ENCODE results near the gene LENEP. TPM values are rescaled to one million over a fixed set of nuclear protein-coding genes. Genes with fewer than 3 reads are reported as not detected.
A peak's percentile ranks its signal among the peaks of the same experiment; 100 is the strongest.

The LENEP gene
- total RNA-seq, 2 experiments from 2014 or later = 0.85 to 1.0 TPM

- ChIA-PET CTCF (interaction anchor here (1.0 to 17.4 kb wide), 11 partner anchors 11 to 74 kb away, joined by 3 to 222 read pairs (median 4); partner anchors contain the start of genes ADAM15, DCST1, DCST2 and LENEP), POLR2A (no interaction called here)
- Mint-ChIP-seq H3K9me3 (no peaks in the 10 kb centered on the region), H3K4me3 (no peak overlapping the region), H3K27ac (peak overlapping the region; percentile 46), H3K36me3 (ENCODE audit: low read depth) (peaks cover 45% of the 10 kb centered on the region), H3K27me3 (no peaks in the 10 kb centered on the region), H3K4me1 (peaks cover 60% of the 10 kb centered on the region)
- DNase-seq = no peak
These were observed 25.4 kb downstream of the LENEP start for GRCh38 chr1:155018617-155019348.

- peaks cover 37% of the 10 kb centered on the region for H3K36me3 Mint-ChIP-seq (ENCODE audit: low read depth)
These were observed 26.2 kb downstream of the LENEP start for GRCh38 chr1:155019377-155020245.

DNA sequence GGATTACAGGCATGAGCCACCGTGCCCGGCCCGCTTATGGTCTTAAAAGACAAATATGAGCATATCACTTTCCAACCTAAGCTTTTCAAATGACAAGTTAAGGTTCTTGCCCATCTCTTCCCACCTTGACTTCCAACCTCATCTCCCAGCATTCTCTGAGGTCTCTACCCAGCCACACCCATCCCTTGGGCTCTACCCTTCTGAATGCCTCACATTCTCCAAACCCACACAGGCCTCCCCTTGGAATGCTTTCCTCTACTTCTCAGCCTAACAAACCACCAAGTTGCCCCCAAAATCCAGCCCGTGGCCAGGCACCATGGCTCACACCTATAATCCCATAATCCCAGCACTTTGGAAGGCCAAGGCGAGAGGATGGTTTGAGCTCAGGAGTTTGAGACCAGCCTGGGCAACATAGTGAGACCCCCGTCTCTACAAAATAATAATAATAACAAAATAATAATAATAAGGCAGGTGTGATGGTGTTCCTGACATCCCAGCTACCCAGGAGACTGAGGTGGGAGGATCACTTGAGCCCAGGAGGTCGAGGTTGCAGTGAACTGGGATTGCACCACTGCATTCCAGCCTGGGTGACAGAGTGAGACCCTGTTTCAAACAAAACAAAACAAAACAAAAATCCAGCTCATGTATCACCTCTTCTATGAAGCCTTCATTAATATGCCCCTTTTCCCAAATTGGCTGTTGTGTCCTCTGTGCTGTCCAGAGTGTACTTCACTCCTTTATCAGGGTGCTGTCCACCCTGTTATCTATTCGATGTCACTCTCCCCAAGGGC lies 28.9 kb downstream of the LENEP start:
- DNase-seq = no peak
- no peaks in the 10 kb centered on the region for H3K27me3 Mint-ChIP-seq
- ChIA-PET CTCF (interaction anchor here (1.4 to 17.4 kb wide), 4 partner anchors 10 to 32 kb away, joined by 5 to 222 read pairs (median 95); partner anchors contain the start of genes DCST1, DCST2, LENEP and ZBTB7B), POLR2A (interaction anchor here (1.4 kb wide), 1 partner anchor 23 kb away, joined by 3 read pairs; no protein-coding TSS in a partner anchor)
- H3K4me1 Mint-ChIP-seq = peaks cover 27% of the 10 kb centered on the region
- no peak overlapping the region for H3K4me3 Mint-ChIP-seq
- no peaks in the 10 kb centered on the region for H3K9me3 Mint-ChIP-seq
- H3K36me3 Mint-ChIP-seq (ENCODE audit: low read depth) = peaks cover 22% of the 10 kb centered on the region
- H3K27ac Mint-ChIP-seq = no peak overlapping the region

More at GRCh38 chr1:155019377-155020245, 26.2 kb downstream of the LENEP start:
- POLR2A ChIA-PET = interaction anchor here (0.6 kb wide), 1 partner anchor 18 kb away, joined by 3 read pairs; no protein-coding TSS in a partner anchor
- Mint-ChIP-seq H3K27ac (no peak overlapping the region), H3K27me3 (no peaks in the 10 kb centered on the region), H3K4me3 (no peak overlapping the region), H3K4me1 (peaks cover 51% of the 10 kb centered on the region), H3K9me3 (no peaks in the 10 kb centered on the region)
- DNase-seq = no peak
- CTCF ChIA-PET = interaction anchor here (1.1 to 17.4 kb wide), 10 partner anchors 8 to 72 kb away, joined by 3 to 222 read pairs (median 4); partner anchors contain the start of genes ADAM15, DCST1, DCST2 and LENEP

DNA sequence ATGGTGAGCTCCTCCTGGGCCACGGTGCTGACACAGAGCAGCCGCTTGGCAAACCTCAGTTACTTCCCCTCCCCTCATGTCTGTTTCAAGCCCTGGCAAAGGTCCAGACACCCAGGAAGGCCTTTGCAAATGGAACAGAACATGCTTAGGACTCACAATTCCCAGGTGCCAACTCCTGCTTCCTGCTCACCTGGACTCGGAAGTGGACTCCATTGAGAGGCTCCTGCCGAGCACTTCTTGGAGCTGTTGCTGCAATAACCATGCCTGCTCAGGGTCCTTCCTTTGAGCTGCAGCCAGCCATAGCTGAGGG lies 29.5 kb downstream of the LENEP start:
- Mint-ChIP-seq H3K27me3 (no peaks in the 10 kb centered on the region), H3K9me3 (no peaks in the 10 kb centered on the region), H3K4me1 (peaks cover 23% of the 10 kb centered on the region), H3K36me3 (ENCODE audit: low read depth) (peaks cover 17% of the 10 kb centered on the region), H3K4me3 (no peak overlapping the region), H3K27ac (no peak overlapping the region)
- DNase-seq = no peak
- POLR2A ChIA-PET = interaction anchor here (1.4 kb wide), 1 partner anchor 24 kb away, joined by 3 read pairs; no protein-coding TSS in a partner anchor
- CTCF ChIA-PET = interaction anchor here (1.4 to 17.4 kb wide), 4 partner anchors 11 to 32 kb away, joined by 5 to 222 read pairs (median 95); partner anchors contain the start of genes DCST1, DCST2, LENEP and ZBTB7B

DNA sequence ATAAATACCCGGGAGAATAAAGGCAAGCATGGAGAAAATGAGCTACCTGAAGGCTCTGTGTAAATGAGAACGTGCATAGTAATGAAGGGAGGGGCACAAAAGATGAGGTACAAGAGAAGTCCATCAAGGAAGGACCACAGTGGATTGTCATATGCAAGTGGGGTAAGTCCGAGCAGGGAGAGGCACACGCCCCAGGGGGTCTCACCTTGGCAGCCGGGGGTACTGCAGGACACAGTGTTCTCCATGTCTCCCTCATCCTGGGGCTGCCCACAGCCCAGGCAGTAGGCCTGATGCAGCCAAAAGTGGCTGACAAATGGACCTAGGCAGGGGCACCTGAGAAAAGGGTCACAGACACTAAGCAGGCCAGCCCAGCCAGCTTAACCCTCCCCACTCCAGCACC lies 30.2 kb downstream of the LENEP start:
- no peaks in the 10 kb centered on the region for H3K9me3 Mint-ChIP-seq
- POLR2A ChIA-PET = interaction anchor here (1.4 kb wide), 1 partner anchor 24 kb away, joined by 3 read pairs; no protein-coding TSS in a partner anchor
- H3K4me1 Mint-ChIP-seq = peaks cover 19% of the 10 kb centered on the region
- CTCF ChIA-PET = interaction anchor here (0.6 to 16.5 kb wide), 4 partner anchors 11 to 31 kb away, joined by 3 to 222 read pairs (median 6); partner anchors contain the start of genes DCST1 and DCST2
- H3K36me3 Mint-ChIP-seq (ENCODE audit: low read depth) = peaks cover 13% of the 10 kb centered on the region
- DNase-seq = no peak
- no peaks in the 10 kb centered on the region for H3K27me3 Mint-ChIP-seq
- peak overlapping the region; percentile 21 for H3K27ac Mint-ChIP-seq
- H3K4me3 Mint-ChIP-seq = no peak overlapping the region

GRCh38 chr1:155024315-155024714 lies 30.9 kb downstream of the LENEP start:
- Mint-ChIP-seq H3K27ac (peak overlapping the region; percentile 9), H3K36me3 (ENCODE audit: low read depth) (peaks cover 7% of the 10 kb centered on the region), H3K4me3 (no peak overlapping the region), H3K9me3 (no peaks in the 10 kb centered on the region), H3K4me1 (peaks cover 14% of the 10 kb centered on the region), H3K27me3 (peaks cover 3% of the 10 kb centered on the region)
- ChIA-PET POLR2A (no interaction called here), CTCF (interaction anchor here (16.5 kb wide), 1 partner anchor 14 kb away, joined by 222 read pairs; the partner anchor contains the start of genes DCST1 and DCST2)
- no peak for DNase-seq

GRCh38 chr1:155026154-155026553 lies 32.8 kb downstream of the LENEP start:
- CTCF ChIA-PET = interaction anchor here (1.1 to 16.5 kb wide), 2 partner anchors 8 to 12 kb away, joined by 4 to 222 read pairs; partner anchors contain the start of genes DCST1 and DCST2
- no peaks in the 10 kb centered on the region for H3K9me3 Mint-ChIP-seq
- peaks cover 3% of the 10 kb centered on the region for H3K27me3 Mint-ChIP-seq
- DNase-seq = no peak
- no peak overlapping the region for H3K4me3 Mint-ChIP-seq
- H3K36me3 Mint-ChIP-seq (ENCODE audit: low read depth) = no peaks in the 10 kb centered on the region
- POLR2A ChIA-PET = interaction anchor here (0.6 kb wide), 1 partner anchor 310 kb away, joined by 3 read pairs; no protein-coding TSS in a partner anchor
- peaks cover 6% of the 10 kb centered on the region for H3K4me1 Mint-ChIP-seq
- H3K27ac Mint-ChIP-seq = no peak overlapping the region

DNA sequence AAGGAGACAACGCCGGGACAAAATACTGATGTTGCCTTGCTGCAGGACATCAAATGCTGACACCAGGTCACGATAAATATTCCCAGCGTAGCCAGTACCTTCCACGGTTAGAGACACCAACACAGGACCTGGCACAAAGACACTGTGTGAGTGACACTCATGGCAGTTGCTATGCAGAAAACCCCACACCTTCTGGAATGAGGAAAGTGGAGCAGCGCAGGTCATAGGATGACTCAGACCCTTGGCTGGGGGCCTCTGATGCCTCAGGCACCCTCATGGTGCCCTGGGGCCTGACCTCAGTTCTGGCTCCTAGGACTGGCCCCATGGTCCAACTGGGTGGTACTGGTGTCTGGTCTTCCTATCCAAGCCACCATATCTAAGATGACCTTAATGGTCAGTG lies 33.2 kb downstream of the LENEP start:
- H3K27me3 Mint-ChIP-seq = peaks cover 3% of the 10 kb centered on the region
- no peak overlapping the region for H3K27ac Mint-ChIP-seq
- POLR2A ChIA-PET = no interaction called here

DNA sequence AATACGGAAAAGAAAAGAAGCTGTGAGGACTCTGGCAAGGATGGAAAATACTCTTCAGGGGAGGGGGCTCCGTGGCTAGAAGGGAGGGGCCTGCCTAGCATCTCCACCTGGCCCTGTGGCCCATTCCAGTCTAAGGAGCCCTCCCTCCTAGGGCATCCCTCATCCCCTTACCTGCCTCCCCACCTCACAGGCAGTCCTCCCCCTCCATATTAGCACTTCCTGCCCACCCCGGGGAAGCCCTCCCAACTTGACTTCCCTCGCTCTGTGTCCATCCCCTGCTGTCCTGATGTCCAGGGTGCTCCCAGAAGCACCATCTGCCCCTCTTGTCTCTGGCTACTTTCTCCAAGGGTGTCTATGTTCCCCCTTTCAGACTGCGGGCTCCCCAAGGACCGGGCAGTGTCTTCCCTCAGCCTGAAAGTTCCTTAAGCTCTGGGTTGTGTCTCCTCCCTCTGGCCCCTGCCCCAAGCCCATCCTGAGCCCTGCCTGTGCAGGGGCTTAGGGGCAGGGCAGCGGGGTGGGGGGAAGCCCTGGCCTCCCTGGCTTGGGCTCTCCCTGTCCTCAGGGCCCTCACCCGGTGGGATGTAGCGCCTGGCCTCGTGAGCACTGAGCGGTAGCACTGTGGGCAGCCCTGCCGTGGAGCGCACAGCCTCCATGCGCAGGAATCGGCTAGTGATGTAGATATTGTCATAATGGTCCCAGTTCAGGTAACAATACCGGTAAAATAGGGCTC lies 36.3 kb downstream of the LENEP start:
- H3K4me3 Mint-ChIP-seq = no peak overlapping the region
- no peaks in the 10 kb centered on the region for H3K4me1 Mint-ChIP-seq
- H3K27me3 Mint-ChIP-seq = peaks cover 3% of the 10 kb centered on the region
- H3K27ac Mint-ChIP-seq = no peak overlapping the region
- ChIA-PET CTCF (interaction anchor here (0.7 to 21.0 kb wide), 2 partner anchors 12 to 15 kb away, joined by 3 to 222 read pairs; no protein-coding TSS in a partner anchor), POLR2A (no interaction called here)
- DNase-seq = no peak
- H3K36me3 Mint-ChIP-seq (ENCODE audit: low read depth) = no peaks in the 10 kb centered on the region
- H3K9me3 Mint-ChIP-seq = no peaks in the 10 kb centered on the region

More for the DNA sequence above, 33.2 kb downstream of the LENEP start:
- CTCF ChIA-PET = interaction anchor here (1.1 kb wide), 1 partner anchor 9 kb away, joined by 4 read pairs; no protein-coding TSS in a partner anchor
- Mint-ChIP-seq H3K4me3 (no peak overlapping the region), H3K9me3 (no peaks in the 10 kb centered on the region), H3K4me1 (peaks cover 6% of the 10 kb centered on the region), H3K36me3 (ENCODE audit: low read depth) (no peaks in the 10 kb centered on the region)
- DNase-seq = no peak

DNA sequence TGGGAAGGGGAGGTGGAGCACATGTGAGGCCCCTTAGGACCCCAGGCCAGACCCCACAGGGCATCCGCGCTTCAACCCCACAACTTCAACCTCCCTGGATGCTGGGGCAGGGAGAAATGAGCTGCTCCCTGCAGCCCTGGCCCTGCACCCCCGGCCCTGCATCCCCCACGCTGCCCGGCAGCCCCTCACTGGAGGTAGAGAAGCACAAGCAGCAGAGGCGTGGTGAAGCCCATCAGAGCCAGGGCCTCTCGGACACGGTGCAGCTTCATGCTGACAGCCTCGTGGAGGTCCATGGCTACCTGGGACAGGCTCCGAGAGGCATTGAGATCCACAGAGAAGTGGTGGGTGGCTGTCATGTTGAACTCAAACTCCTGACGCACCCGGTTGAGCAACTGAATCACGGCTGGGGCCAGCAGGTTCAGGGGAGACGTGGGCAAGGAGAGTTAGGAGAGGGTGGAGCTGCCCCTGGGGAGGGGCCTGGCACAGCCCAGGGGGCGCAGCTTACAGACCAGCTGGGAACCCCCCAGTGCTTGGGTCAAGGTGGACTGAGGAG lies 36.9 kb downstream of the LENEP start:
- Mint-ChIP-seq H3K27me3 (peaks cover 3% of the 10 kb centered on the region), H3K9me3 (no peaks in the 10 kb centered on the region), H3K36me3 (ENCODE audit: low read depth) (no peaks in the 10 kb centered on the region), H3K27ac (no peak overlapping the region), H3K4me1 (no peaks in the 10 kb centered on the region), H3K4me3 (no peak overlapping the region)
- ChIA-PET POLR2A (no interaction called here), CTCF (interaction anchor here (5.8 to 21.0 kb wide), 2 partner anchors 12 to 13 kb away, joined by 36 to 222 read pairs; no protein-coding TSS in a partner anchor)
- DNase-seq = no peak

GRCh38 chr1:155030899-155031298 lies 37.5 kb downstream of the LENEP start:
- CTCF ChIA-PET = interaction anchor here (5.8 to 21.0 kb wide), 2 partner anchors 13 kb away, joined by 36 to 222 read pairs; no protein-coding TSS in a partner anchor
- peaks cover 3% of the 10 kb centered on the region for H3K27me3 Mint-ChIP-seq
- no peaks in the 10 kb centered on the region for H3K9me3 Mint-ChIP-seq
- no peak overlapping the region for H3K27ac Mint-ChIP-seq
- no peak for DNase-seq
- H3K36me3 Mint-ChIP-seq (ENCODE audit: low read depth) = no peaks in the 10 kb centered on the region
- H3K4me1 Mint-ChIP-seq = no peaks in the 10 kb centered on the region
- POLR2A ChIA-PET = no interaction called here
- no peak overlapping the region for H3K4me3 Mint-ChIP-seq
